SU-DHL-6 (cell line): ENCODE results near the gene ENAM.
A peak's percentile ranks its signal among the peaks of the same experiment; 100 is the strongest.

Experiments
- H2AFZ ChIP-seq: fragments of 200-600 bp; sonication (generic); 2 replicates; pipeline ENCODE4 v1.6.1; 2014; ENCODE audit warnings: low read depth, mild to moderate bottlenecking, moderate library complexity, mixed read lengths, antibody characterized with exemption, low read length; ENCODE audit not compliant: severe bottlenecking
- H3F3A ChIP-seq: fragments of 200-600 bp; shearing (Covaris generic); 2 replicates; pipeline ENCODE4 v1.6.0; 2016; ENCODE audit warnings: antibody characterized with exemption, mild to moderate bottlenecking; ENCODE audit not compliant: insufficient read depth
- H3K27ac ChIP-seq: fragments of 200-600 bp; sonication (generic); 2 replicates; pipeline ENCODE4 v1.5.1; 2016; ENCODE audit warnings: low read depth, mild to moderate bottlenecking, low read length, moderate library complexity, mixed read lengths
- H3K27me3 ChIP-seq: fragments of 200-600 bp; sonication (generic), shearing (Covaris generic); 2 replicates; pipeline ENCODE4 v1.6.0; 2014; ENCODE audit warnings: mild to moderate bottlenecking, low read length
- H3K36me3 ChIP-seq: fragments of 200-600 bp; sonication (generic); 2 replicates; pipeline ENCODE4 v1.6.1; 2014; ENCODE audit warnings: mild to moderate bottlenecking, low read length, mixed read lengths
- H3K4me2 ChIP-seq: fragments of 300-600, 200-600 bp; shearing (Covaris generic), sonication (generic); 2 replicates; pipeline ENCODE4 v1.6.0; 2014; ENCODE audit warnings: low read length, low read depth, mild to moderate bottlenecking; ENCODE audit not compliant: poor library complexity, severe bottlenecking
- H3K4me3 ChIP-seq: fragments of 200-600 bp; sonication (generic); 2 replicates; pipeline ENCODE4 v1.5.1; 2014; ENCODE audit warnings: antibody characterized with exemption, low read length, mild to moderate bottlenecking, mixed read lengths; ENCODE audit not compliant: insufficient read depth, poor library complexity, severe bottlenecking
- H3K79me2 ChIP-seq: fragments of 200-600 bp; sonication (generic); 2 replicates; pipeline ENCODE4 v1.6.1; 2014; ENCODE audit warnings: mild to moderate bottlenecking, low read length, moderate library complexity; ENCODE audit not compliant: insufficient read depth
- H3K9ac ChIP-seq: fragments of 200-600 bp; sonication (generic); 2 replicates; pipeline ENCODE4 v1.7.0; 2014; ENCODE audit warnings: mild to moderate bottlenecking, low read length
- H3K9me2 ChIP-seq: fragments of 200-600 bp; sonication (generic); replicated peaks from 2 replicates; pipeline ENCODE4 v1.6.1; 2014; ENCODE audit warnings: low read length; ENCODE audit not compliant: insufficient read depth
- H3K9me3 ChIP-seq: fragments of 200-600 bp; sonication (generic); 2 replicates; pipeline ENCODE4 v1.6.1; 2014; ENCODE audit warnings: low read length, mixed read lengths; ENCODE audit not compliant: insufficient read depth
- H4K20me1 ChIP-seq: fragments of 200-600 bp; sonication (generic); 2 replicates; pipeline ENCODE4 v1.6.1; 2014; ENCODE audit warnings: low read depth, mild to moderate bottlenecking, antibody characterized with exemption, low read length, moderate library complexity, mixed read lengths
- CTCF ChIP-seq: fragments of 200-600 bp; sonication (generic); IDR thresholded peaks from one replicate; pipeline ENCODE4 v1.5.1; 2017; ENCODE audit warnings: antibody characterized with exemption, mild to moderate bottlenecking, low read length, moderate library complexity; ENCODE audit not compliant: insufficient read depth, poor library complexity, severe bottlenecking
- EZH2phosphoT487 ChIP-seq: fragments of 200-600 bp; sonication (generic), shearing (Covaris generic); conservative IDR thresholded peaks from 2 replicates; pipeline ENCODE4 v1.6.1; 2018; ENCODE audit warnings: mild to moderate bottlenecking, antibody characterized with exemption, low read length, moderate library complexity, mixed read lengths

ENAM gene

GRCh38 chr4:70601422-70602039 is 27.0 kb upstream of the ENAM start:
- no peak overlapping the region for H2AFZ ChIP-seq
- no peaks in the 10 kb centered on the region for H3K36me3 ChIP-seq
- TF ChIP-seq CTCF (peak; percentile 36), EZH2phosphoT487 (no peak)
- H4K20me1 ChIP-seq = no peaks in the 10 kb centered on the region
- H3K79me2 ChIP-seq = no peaks in the 10 kb centered on the region
- no peak overlapping the region for H3K27ac ChIP-seq
- no peak overlapping the region for H3K4me3 ChIP-seq
- no peaks in the 10 kb centered on the region for H3K27me3 ChIP-seq
- no peak overlapping the region for H3K9ac ChIP-seq
- no peaks in the 10 kb centered on the region for H3F3A ChIP-seq
- no peaks in the 10 kb centered on the region for H3K9me3 ChIP-seq
- H3K9me2 ChIP-seq = no peaks in the 10 kb centered on the region
- no peak overlapping the region for H3K4me2 ChIP-seq

GRCh38 chr4:70603856-70604255 is 24.7 kb upstream of the ENAM start:
- H3K9me3 ChIP-seq = no peaks in the 10 kb centered on the region
- no peak for TF ChIP-seq EZH2phosphoT487
- no peak for TF ChIP-seq CTCF
- H3K9me2 ChIP-seq = no peaks in the 10 kb centered on the region
- no peak overlapping the region for H3K9ac ChIP-seq
- no peaks in the 10 kb centered on the region for H4K20me1 ChIP-seq
- H3K27ac ChIP-seq = no peak overlapping the region
- H3F3A ChIP-seq = no peaks in the 10 kb centered on the region
- H3K4me3 ChIP-seq = no peak overlapping the region
- H2AFZ ChIP-seq = no peak overlapping the region
- H3K36me3 ChIP-seq = no peaks in the 10 kb centered on the region
- no peaks in the 10 kb centered on the region for H3K27me3 ChIP-seq
- H3K79me2 ChIP-seq = no peaks in the 10 kb centered on the region
- H3K4me2 ChIP-seq = no peak overlapping the region

DNA sequence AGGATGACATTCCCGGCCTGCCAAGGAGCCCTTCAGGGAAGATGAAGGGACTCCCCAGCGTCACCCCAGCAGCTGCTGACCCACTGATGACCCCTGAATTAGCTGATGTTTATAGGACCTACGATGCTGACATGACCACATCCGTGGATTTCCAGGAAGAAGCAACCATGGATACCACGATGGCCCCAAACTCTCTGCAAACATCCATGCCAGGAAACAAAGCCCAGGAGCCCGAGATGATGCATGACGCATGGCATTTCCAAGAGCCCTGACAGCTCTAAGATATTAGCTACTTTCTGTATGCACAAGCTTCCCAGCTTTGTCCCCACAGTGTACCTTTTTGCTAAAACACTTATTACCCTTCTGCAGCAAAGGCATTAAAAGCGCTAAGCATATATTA is 22.1 kb upstream of the ENAM start:
- no peak overlapping the region for H3K9ac ChIP-seq
- no peaks in the 10 kb centered on the region for H3K9me2 ChIP-seq
- no peaks in the 10 kb centered on the region for H4K20me1 ChIP-seq
- H3K4me2 ChIP-seq = no peak overlapping the region
- no peaks in the 10 kb centered on the region for H3K79me2 ChIP-seq
- no peak overlapping the region for H3K4me3 ChIP-seq
- H3K27me3 ChIP-seq = no peaks in the 10 kb centered on the region
- no peaks in the 10 kb centered on the region for H3K36me3 ChIP-seq
- H3K27ac ChIP-seq = no peak overlapping the region
- no peak for TF ChIP-seq CTCF
- no peak for TF ChIP-seq EZH2phosphoT487
- H3K9me3 ChIP-seq = no peaks in the 10 kb centered on the region
- no peaks in the 10 kb centered on the region for H3F3A ChIP-seq
- no peak overlapping the region for H2AFZ ChIP-seq
